A549 treated with ZK216348 at 1 μM for 4 hours (cell line): ENCODE measurements around the gene PRRC2C. TPM values are rescaled to one million over a fixed set of nuclear protein-coding genes. Genes with fewer than 3 reads are reported as not detected.

Experiments
- total RNA-seq: library from RNA; stranded (reverse); fragments of 200-300 nt; extraction: Qiagen RNA extraction; gene quantifications from 5 replicates; pipeline ENCODE4 v1.2.3, GENCODE V29; 2022; ENCODE audit warnings: low read depth

The PRRC2C gene
- 58.2 to 91.6 TPM (median 79.8 TPM) in 5 replicates for total RNA-seq

GRCh38 chr1:171485375-171486047 lies at the start of gene PRRC2C:
Gene PRRC2C (plus strand): TSS chr1:171485530. CDS start chr1:171512089, 26,559 bp downstream.

GRCh38 chr1:171622152-171622462 lies 136.8 kb downstream of the PRRC2C start, which contains the start of gene MYOCOS:
Gene MYOCOS (plus strand): TSS chr1:171622243. CDS start chr1:171623884, 1,641 bp downstream.

Other genes with a start within 250 kb of the PRRC2C start
- not detected in 5 replicates for gene FMO1, start 237.0 kb upstream of the PRRC2C start, total RNA-seq
- 0.19 to 0.86 TPM (median 0.52 TPM) in 5 replicates for gene FMO4, start 171.3 kb upstream of the PRRC2C start, total RNA-seq
- gene MYOCOS, start 136.7 kb downstream of the PRRC2C start, total RNA-seq = not detected in 5 replicates
- 0.06 TPM in 1 of 5 replicates, not detected in the others for gene MYOC, start 167.2 kb downstream of the PRRC2C start, total RNA-seq